Mesothelial cell of epicardium (in vitro differentiated cells): ENCODE measurements around the gene PGBD4. TPM values are rescaled to one million over a fixed set of nuclear protein-coding genes. Genes with fewer than 3 reads are reported as not detected.

Experiments used
- DNase-seq, 2 experiments: peaks; one replicate each; pipeline ENCODE4 v3.0.0; 2021; ENCODE audit warnings: low spot score in 2 of 2; ENCODE audit not compliant: unreplicated experiment in 2 of 2
- H3K27ac Mint-ChIP-seq: 2 replicates; pipeline ENCODE4 v1.8.0; 2021; ENCODE audit warnings: mixed read lengths
- H3K27me3 Mint-ChIP-seq: 2 replicates; pipeline ENCODE4 v1.8.0; 2021; ENCODE audit warnings: low read depth, mixed read lengths
- H3K36me3 Mint-ChIP-seq: 2 replicates; pipeline ENCODE4 v1.8.0; 2021; ENCODE audit warnings: mixed read lengths
- H3K4me1 Mint-ChIP-seq: 2 replicates; pipeline ENCODE4 v1.8.0; 2021; ENCODE audit warnings: mixed read lengths
- H3K4me3 Mint-ChIP-seq: 2 replicates; pipeline ENCODE4 v1.8.0; 2021; ENCODE audit warnings: mild to moderate bottlenecking, moderate library complexity, mixed read lengths
- H3K9me3 Mint-ChIP-seq: 2 replicates; pipeline ENCODE4 v1.8.0; 2021; ENCODE audit warnings: mixed read lengths
- CTCF ChIP-seq: fragments of 200-600 bp; sonication (generic); IDR thresholded peaks from one replicate; pipeline ENCODE4 v1.5.0; 2021; ENCODE audit warnings: antibody characterized with exemption; ENCODE audit not compliant: unreplicated experiment
- total RNA-seq: library from RNA; stranded (reverse); gene quantifications from 3 replicates; pipeline ENCODE4 v1.2.1, GENCODE V29; 2021

The PGBD4 gene
- total RNA-seq, 1 donor from 2014 or later = 1.5 TPM

GRCh38 chr15:34102175-34102925, 467 bp downstream of the PGBD4 start:
- Mint-ChIP-seq H3K9me3 (peaks cover 5% of the 10 kb centered on the region), H3K36me3 (peaks cover 12% of the 10 kb centered on the region), H3K27me3 (no peaks in the 10 kb centered on the region), H3K4me1 (peaks cover 16% of the 10 kb centered on the region), H3K4me3 (peak overlapping the region; percentile 99), H3K27ac (peak overlapping the region; percentile 96)
- no peak for DNase-seq
- no peak for TF ChIP-seq CTCF

- Mint-ChIP-seq H3K36me3 (peaks cover 12% of the 10 kb centered on the region), H3K27ac (no peak overlapping the region), H3K4me1 (peaks cover 2% of the 10 kb centered on the region), H3K9me3 (peaks cover 5% of the 10 kb centered on the region), H3K4me3 (no peak overlapping the region), H3K27me3 (no peaks in the 10 kb centered on the region)
- no peak for TF ChIP-seq CTCF
- DNase-seq = no peak
Measured at GRCh38 chr15:34106423-34106822, 4.5 kb downstream of the PGBD4 start.

- H3K27me3 Mint-ChIP-seq = no peaks in the 10 kb centered on the region
- H3K4me1 Mint-ChIP-seq = peaks cover 2% of the 10 kb centered on the region
- H3K36me3 Mint-ChIP-seq = peaks cover 12% of the 10 kb centered on the region
- peaks cover 5% of the 10 kb centered on the region for H3K9me3 Mint-ChIP-seq
- no peak for DNase-seq
- TF ChIP-seq CTCF = no peak
- no peak overlapping the region for H3K27ac Mint-ChIP-seq
- H3K4me3 Mint-ChIP-seq = no peak overlapping the region
Measured at GRCh38 chr15:34107315-34107714, 5.4 kb downstream of the PGBD4 start.

GRCh38 chr15:34109797-34110663, 8.1 kb downstream of the PGBD4 start:
- Mint-ChIP-seq H3K27me3 (no peaks in the 10 kb centered on the region), H3K9me3 (no peaks in the 10 kb centered on the region), H3K4me1 (peaks cover 2% of the 10 kb centered on the region), H3K4me3 (no peak overlapping the region), H3K36me3 (peaks cover 2% of the 10 kb centered on the region), H3K27ac (no peak overlapping the region)
- TF ChIP-seq CTCF = peak; percentile 68
- no peak for DNase-seq

- no peaks in the 10 kb centered on the region for H3K27me3 Mint-ChIP-seq
- H3K36me3 Mint-ChIP-seq = no peaks in the 10 kb centered on the region
- DNase-seq = no peak
- no peak for TF ChIP-seq CTCF
- H3K9me3 Mint-ChIP-seq = no peaks in the 10 kb centered on the region
- H3K4me3 Mint-ChIP-seq = no peak overlapping the region
- no peak overlapping the region for H3K27ac Mint-ChIP-seq
- H3K4me1 Mint-ChIP-seq = peaks cover 2% of the 10 kb centered on the region
Measured at GRCh38 chr15:34111488-34111887, 9.6 kb downstream of the PGBD4 start.
